Measurements from ENCODE around the gene SFRP4.

SFRP4 gene

DNA sequence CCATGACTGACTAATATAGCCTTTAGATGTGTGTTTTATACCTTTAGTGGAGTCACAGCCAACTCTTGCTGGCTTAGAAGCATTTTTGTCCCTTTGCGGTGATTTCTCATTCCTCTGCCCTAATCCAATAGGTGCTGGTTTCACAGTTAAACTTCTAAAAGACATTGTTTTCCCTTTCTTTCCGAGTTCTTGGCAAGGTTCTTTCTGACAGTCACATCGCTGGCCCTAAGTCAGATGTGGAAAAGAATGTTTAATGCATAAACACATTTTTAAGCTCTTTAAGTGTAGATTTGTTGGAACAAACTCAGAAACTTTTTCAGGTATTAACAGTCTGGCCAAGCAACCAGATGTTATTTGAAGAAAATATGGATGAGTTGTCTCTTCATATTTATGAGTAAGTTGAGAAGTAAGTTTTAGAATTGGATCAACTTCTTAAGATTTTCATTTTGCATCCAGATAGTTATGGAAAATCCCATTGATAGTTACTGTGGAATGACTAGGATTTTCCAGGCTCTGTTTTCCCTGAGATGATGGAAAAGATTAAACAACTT, 7.9 kb upstream of the SFRP4 start:
- DNase-seq (ENCODE audit: low read depth): no peak

GRCh38 chr7:37923996-37924395, 7.4 kb upstream of the SFRP4 start:
- no peak for DNase-seq (ENCODE audit: low read depth)

- DNase-seq (ENCODE audit: low read depth): no peak
Measured at GRCh38 chr7:37921876-37922275, 5.3 kb upstream of the SFRP4 start.

DNA sequence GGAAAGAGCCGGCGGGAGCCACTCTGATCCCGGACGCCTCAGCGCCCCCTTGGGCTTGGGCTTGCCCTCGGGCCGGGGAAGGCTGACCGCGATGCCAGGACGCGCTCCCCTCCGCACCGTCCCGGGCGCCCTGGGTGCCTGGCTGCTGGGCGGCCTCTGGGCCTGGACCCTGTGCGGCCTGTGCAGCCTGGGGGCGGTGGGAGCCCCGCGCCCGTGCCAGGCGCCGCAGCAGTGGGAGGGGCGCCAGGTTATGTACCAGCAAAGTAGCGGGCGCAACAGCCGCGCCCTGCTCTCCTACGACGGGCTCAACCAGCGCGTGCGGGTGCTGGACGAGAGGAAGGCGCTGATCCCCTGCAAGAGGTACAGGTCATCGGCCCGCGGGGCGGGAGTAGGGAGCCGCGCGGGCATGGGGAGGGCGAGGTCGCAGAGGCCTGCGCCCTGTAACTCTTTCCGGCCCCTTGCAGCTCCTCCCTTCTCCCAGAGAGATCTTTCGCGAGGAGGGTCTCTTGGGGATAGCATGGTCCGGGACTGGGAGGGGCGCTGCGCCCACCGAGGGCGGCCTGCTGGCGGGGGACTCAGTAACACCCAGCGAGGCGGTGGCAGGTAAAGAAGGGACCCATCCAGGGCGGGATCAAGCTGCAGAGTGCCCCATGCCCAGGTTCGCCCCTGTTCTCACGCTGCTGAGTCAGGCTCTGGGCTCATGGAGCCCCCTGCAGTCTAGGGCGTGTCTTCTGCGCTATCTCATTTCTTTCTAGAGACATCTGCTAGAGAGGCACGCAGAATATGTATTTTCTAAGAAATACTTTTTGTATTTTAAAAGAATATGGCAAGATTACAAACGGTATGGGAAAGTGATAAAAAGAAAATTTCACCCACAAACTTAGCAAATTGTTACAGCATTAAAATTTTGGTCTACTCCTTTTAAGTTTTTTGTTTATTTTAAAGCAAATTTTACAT, 4.5 kb upstream of the SFRP4 start:
- no peak for DNase-seq (ENCODE audit: low read depth)

GRCh38 chr7:37920305-37920848, 3.8 kb upstream of the SFRP4 start, which contains the start of gene EPDR1:
Gene EPDR1, plus strand, starts transcription at chr7:37920640. Its CDS starts 300 bp downstream, at chr7:37920940.
- DNase-seq (ENCODE audit: low read depth): no peak

DNA sequence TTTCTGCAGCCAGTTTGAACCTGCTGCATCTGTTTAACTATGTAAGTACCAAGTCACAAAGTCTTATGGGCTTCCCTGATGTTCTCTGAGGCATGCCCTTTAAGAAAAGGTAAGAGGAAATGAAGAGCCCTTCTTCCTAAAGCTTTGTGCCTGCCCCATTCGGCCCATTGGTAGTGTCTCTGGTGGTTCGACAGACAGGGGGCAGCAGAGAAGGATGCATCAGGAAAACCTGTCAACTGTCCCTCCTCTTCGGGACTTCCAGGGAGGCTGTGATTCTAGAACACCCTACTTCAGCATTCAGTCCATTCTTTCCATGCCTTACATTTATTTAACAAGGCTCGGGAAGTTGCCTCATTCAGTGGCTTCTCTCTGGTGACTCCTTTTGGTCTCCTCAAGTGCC, 1.9 kb upstream of the SFRP4 start:
- no peak for DNase-seq (ENCODE audit: low read depth)

- no peak for DNase-seq (ENCODE audit: low read depth)
Measured at GRCh38 chr7:37916017-37916672, 472 bp downstream of the SFRP4 start.

DNA sequence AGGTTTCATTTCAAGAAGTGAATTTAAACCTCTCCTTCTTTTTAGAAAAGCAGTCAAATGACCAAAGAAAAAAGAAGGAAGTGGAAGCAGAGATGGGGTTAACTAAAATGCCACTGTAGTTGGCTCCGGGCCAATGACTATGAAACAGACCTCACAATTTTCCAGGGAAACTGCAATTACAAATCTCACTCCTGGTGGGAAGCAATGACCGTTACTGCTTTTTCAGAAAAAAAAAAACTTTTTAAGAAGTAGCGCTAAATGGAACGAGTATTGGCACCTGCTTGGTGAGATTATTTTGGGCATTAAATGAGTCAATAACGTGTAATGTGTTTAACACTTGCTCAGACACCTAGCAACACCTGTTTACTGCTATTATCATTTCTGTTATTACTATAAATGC, 1.2 kb downstream of the SFRP4 start:
- DNase-seq (ENCODE audit: low read depth): no peak

- no peak for DNase-seq (ENCODE audit: low read depth)
Measured at GRCh38 chr7:37912756-37913155, 3.9 kb downstream of the SFRP4 start.

DNA sequence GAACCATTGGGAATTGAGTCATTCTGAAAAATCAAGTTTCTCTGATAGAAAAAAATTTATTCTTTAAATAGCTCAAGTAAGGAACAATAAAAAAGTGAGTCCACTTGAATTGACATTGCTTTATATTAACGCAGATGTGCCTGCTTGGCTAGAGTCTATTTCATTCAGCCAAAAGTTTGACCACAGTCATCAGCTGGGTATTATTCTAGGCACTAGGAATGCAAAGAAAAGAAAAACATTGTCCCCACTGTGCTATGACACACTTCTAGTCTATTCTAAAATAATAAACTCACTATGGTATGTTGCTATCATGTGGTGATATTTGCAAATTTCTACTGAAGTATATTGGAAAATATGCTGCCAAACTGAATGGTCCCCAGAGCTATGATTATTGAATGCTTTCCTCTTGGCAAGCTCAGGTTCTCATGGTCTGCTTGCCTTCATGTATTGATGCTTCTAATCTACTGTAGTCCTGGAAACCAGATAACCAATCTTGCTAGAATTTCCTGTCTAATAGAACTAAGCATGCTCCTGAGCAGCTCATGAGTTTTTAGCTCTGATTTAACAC, 8.3 kb downstream of the SFRP4 start:
- no peak for DNase-seq (ENCODE audit: low read depth)

DNA sequence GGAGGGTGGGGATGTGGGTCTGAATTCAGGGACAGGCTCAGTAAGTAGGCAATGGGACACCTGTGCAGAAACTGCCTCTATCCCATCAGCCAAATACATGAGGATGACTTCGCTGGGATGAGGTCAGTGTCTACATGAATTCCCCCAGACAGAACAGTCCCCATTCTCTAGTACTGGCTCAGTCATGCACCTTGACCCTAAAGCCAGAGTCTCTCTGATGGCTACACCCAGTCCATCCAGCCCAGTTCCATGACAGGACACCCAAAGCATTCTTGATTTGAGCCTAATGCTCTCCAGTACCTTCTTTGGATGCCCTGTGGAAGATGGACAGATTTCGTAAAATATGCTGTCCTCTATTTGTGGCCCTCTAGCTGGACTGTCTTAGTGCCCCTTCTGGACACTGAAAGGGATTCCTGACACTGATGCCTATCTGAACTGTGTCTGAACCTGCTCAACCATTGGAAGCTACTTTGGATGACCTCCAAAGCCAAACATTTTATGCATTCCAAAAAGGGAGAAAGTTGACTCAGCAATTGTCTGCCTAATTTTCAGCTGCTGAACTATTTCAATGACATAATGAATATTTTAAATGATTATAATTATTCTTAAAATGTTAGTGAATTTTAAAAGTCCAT, 14.6 kb downstream of the SFRP4 start:
- DNase-seq (ENCODE audit: low read depth): no peak

GRCh38 chr7:37901236-37901827, 15.3 kb downstream of the SFRP4 start:
- no peak for DNase-seq (ENCODE audit: low read depth)

DNA sequence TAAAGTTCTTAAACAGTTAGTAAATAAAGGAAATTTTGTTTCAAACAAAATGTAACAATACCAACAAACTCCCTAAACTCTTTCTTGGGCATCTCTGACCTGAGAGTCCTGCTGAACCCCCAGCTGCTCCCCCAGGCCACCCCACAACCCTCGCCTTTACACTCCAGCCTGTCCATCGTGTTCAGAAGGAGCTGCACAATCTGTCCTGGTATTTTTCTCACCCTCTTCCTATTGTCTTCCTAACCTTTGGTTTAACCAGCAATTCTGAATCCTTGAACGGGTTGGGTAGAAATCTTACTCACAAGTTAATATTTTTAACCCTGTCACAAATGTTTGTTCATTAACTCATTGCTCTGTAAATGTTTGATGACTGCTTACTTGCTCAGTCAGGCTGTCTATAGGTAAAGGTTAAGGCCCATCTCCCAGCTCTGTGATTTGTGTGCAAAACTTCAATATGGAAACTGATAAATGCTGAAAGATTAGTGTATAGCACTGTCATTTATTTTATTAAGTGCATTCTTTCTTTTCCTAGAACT, 16.8 kb downstream of the SFRP4 start:
- no peak for DNase-seq (ENCODE audit: low read depth)

- no peak for DNase-seq (ENCODE audit: low read depth)
Measured at GRCh38 chr7:37894671-37895070, 21.9 kb downstream of the SFRP4 start.

DNA sequence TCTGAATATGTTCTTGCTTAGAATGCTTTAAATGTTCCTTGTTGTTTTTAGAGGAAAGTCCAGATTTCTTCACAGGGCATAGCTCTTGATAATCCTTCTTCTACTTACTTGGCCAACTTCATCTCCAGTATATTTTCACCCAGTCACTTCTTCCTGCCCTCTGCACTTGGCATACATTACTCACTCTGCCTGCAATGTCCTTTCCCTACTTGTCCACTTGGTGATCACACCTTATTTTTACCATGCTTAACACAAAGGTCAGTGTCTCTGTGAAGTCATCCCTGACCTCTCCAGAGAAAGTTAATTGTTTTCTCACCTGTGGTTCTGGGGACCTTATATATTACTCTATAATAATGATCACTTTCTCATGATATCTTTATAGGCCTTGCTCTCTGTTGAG, 23.3 kb downstream of the SFRP4 start:
- DNase-seq (ENCODE audit: low read depth): no peak

DNA sequence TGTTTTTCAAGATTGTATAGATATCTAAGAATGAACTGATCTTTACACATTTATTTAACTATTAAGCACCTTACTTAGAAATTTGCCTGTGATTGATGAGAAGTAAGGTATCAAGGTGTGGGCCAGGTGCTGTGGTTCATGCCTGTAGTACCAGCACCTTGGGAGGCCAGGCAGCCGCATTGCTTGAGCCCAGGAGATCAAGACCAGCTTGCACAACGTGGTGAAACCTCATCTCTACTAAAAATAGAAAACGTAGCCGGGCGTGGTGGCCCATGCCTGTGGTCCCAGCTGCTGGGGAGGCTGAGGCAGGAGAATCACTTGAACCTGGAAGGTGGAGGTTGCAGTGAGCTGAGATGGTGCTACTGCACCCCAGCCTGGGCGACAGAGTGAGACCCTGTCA, 34.5 kb downstream of the SFRP4 start:
- no peak for DNase-seq (ENCODE audit: low read depth)

Measured in stimulated activated CD8-positive, alpha-beta memory T cell treated with anti-CD3 and anti-CD28 coated beads, Interleukin-12 subunit alpha, Interleukin-12 subunit beta, amount 100 ng/mL, for 1 hour (primary cell).